ENCODE results near the gene FOSL2.

Gene FOSL2

DNA sequence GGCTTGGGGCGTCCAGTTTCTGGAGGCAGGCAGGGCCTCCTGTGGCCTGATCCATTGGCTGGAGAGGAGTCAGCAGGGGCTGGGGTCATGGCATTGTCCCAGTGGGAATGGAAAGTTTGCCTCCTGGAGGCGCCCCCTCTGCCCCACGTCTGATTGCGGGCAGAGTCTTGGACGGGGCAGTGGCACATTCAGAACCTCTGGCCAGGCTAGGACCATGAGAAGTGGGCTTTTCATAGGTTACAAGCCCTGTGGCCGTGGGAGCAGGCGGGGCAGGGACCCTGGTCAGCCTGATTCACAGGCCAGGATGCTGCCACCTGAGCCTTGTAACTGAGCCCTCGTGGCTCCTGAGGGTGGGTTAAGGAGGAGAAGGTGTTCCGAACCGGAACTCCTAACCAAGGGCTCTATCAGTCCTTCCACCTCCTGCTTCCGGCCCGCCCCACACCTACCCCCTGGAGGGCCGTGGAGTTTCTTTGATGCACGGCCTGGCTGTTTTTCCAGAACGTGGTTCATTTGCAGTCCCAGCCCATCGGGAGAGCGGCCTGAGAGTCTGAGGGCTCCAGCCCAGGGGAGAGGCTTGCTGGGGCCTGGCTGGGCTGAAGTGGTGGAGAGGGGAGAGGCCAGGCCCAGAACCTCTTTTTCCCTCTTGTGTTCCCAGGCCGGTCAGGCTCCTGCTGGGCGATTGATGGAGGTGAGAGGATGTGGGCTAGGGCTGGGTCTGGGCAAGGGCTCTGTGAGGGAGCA, 59.3 kb downstream of the FOSL2 start:
- Histone ChIP-seq H3K4me1 (ENCODE audit: low read depth, poor library complexity, severe bottlenecking) (no peaks in the 10 kb centered on the region), H3K36me3 (ENCODE audit: insufficient read depth) (no peaks in the 10 kb centered on the region), H3K4me2 (no peak overlapping the region), H2AFZ (ENCODE audit: low read depth) (no peak overlapping the region), H4K20me1 (ENCODE audit: insufficient read depth) (no peaks in the 10 kb centered on the region), H3K27ac (no peak overlapping the region), H3K4me3 (IDR thresholded peaks at IDR 0.05; ENCODE audit: insufficient read depth, low read depth, low read length) (no peak overlapping the region), H3K9ac (no peak overlapping the region), H3K79me2 (ENCODE audit: insufficient read depth, low read depth) (no peaks in the 10 kb centered on the region), H3K27me3 (ENCODE audit: insufficient read depth, low read depth) (no peaks in the 10 kb centered on the region)
- TF ChIP-seq, protein P1, sequence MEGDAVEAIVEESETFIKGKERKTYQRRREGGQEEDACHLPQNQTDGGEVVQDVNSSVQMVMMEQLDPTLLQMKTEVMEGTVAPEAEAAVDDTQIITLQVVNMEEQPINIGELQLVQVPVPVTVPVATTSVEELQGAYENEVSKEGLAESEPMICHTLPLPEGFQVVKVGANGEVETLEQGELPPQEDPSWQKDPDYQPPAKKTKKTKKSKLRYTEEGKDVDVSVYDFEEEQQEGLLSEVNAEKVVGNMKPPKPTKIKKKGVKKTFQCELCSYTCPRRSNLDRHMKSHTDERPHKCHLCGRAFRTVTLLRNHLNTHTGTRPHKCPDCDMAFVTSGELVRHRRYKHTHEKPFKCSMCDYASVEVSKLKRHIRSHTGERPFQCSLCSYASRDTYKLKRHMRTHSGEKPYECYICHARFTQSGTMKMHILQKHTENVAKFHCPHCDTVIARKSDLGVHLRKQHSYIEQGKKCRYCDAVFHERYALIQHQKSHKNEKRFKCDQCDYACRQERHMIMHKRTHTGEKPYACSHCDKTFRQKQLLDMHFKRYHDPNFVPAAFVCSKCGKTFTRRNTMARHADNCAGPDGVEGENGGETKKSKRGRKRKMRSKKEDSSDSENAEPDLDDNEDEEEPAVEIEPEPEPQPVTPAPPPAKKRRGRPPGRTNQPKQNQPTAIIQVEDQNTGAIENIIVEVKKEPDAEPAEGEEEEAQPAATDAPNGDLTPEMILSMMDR (conservative IDR thresholded peaks at IDR 0.05; ENCODE audit: low read depth, low read length): no peak

DNA sequence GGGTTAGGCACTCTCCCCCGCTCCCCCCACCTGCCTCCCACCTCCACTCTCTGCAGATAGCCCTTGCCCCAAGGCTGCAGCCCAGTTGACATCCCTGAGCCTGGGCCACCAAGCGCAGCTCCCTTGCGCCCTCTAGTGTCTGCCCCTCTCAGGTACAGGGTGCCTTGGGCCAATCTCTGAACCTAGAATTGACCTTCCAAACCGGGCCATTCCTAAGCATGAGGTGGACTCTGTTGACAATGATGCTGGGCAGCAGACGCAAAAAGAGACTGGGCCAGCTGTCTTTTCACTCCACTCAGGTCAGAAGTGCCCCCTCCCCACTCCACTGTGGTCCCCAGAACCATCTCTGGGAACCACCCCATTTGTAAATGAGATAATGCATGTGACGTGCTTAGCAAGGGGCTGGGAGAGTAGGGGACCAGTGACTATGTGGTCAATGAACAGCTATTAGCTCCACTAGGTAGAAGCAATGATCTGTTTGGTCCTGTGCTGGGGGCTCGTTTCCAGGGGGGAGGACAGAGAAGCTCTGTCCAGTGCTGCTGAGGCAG, 60.0 kb downstream of the FOSL2 start:
- no peaks in the 10 kb centered on the region for H3K79me2 ChIP-seq (ENCODE audit: insufficient read depth, low read depth)
- no peaks in the 10 kb centered on the region for H3K4me1 ChIP-seq (ENCODE audit: low read depth, poor library complexity, severe bottlenecking)
- H4K20me1 ChIP-seq (ENCODE audit: insufficient read depth): no peaks in the 10 kb centered on the region
- H3K27me3 ChIP-seq (ENCODE audit: insufficient read depth, low read depth): no peaks in the 10 kb centered on the region
- no peak overlapping the region for H2AFZ ChIP-seq (ENCODE audit: low read depth)
- no peaks in the 10 kb centered on the region for H3K36me3 ChIP-seq (ENCODE audit: insufficient read depth)
- no peak overlapping the region for H3K4me2 ChIP-seq
- no peak overlapping the region for H3K9ac ChIP-seq
- no peak overlapping the region for H3K27ac ChIP-seq
- TF ChIP-seq, protein P1 (conservative IDR thresholded peaks at IDR 0.05; ENCODE audit: low read depth, low read length): peak; percentile 88
- no peak overlapping the region for H3K4me3 ChIP-seq (IDR thresholded peaks at IDR 0.05; ENCODE audit: insufficient read depth, low read depth, low read length)

DNA sequence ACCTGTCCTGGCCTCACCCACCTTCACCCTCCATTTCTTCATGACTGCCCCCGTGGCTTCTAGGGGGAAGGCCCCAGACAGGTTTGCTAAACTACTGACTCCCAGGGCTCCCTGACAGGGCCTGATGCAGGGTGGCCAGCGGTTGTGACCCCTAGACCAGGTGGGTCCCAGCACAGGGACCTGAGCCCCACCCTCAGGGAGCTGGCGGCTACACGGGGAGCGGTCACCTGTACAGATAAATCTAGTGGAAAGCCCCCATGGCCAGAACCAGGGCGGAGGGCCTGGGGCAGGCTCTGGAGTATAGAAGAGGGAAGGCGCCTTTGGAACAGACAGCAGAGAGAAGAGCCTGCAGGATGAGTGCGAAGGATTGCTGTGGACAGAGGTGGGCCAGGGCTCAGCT, 60.7 kb downstream of the FOSL2 start:
- Histone ChIP-seq H3K27ac (no peak overlapping the region), H3K4me1 (ENCODE audit: low read depth, poor library complexity, severe bottlenecking) (no peaks in the 10 kb centered on the region), H3K9ac (no peak overlapping the region), H3K27me3 (ENCODE audit: insufficient read depth, low read depth) (no peaks in the 10 kb centered on the region), H2AFZ (ENCODE audit: low read depth) (no peak overlapping the region), H3K36me3 (ENCODE audit: insufficient read depth) (no peaks in the 10 kb centered on the region), H4K20me1 (ENCODE audit: insufficient read depth) (no peaks in the 10 kb centered on the region), H3K4me3 (IDR thresholded peaks at IDR 0.05; ENCODE audit: insufficient read depth, low read depth, low read length) (no peak overlapping the region), H3K79me2 (ENCODE audit: insufficient read depth, low read depth) (no peaks in the 10 kb centered on the region), H3K4me2 (no peak overlapping the region)
- TF ChIP-seq, protein P1 (conservative IDR thresholded peaks at IDR 0.05; ENCODE audit: low read depth, low read length): no peak

DNA sequence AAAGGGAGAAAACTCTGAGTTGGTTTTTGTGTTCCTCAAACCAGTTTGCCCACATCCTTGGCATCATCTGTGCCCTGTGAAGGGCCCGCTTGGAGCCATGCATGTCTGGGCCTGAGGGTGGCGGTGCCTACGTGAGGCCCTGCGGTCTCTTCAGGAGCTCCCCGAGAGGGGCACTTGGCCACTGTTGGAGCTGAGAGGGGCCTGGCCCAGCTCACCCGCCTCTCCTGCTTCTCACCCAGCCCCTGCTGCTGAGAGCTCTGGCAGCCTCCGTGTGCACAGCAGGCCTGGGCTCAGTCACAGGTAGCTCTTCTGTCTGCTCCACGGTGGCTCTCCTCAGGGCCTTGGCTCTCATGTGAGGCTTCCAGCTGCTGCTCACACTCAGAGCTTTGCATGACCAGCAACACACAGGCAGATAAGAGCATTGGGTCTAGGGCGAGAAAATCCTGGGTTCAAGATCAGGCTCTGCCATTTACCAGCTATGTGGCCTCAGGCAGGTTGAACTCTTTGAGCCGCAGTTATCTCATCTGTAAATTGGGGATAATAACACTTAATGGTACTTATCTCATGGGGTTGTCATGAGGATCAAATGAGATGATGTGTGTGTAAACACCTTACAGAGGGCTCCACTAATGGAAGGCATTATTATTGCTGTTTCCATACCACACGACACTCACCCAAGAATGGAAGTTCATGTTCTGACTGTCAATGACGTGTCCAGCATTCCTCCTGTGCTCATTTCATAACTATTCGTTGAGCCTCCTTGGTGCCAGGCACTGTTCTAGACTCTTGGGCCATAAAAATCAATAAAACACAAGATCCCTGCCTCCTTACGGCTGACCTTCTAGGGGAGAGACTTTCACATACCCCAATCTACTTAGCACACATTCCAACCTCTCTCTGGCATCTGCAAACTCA, 61.6 kb downstream of the FOSL2 start:
- Histone ChIP-seq H3K4me2 (no peak overlapping the region), H3K36me3 (ENCODE audit: insufficient read depth) (no peaks in the 10 kb centered on the region), H3K27ac (no peak overlapping the region), H3K4me3 (IDR thresholded peaks at IDR 0.05; ENCODE audit: insufficient read depth, low read depth, low read length) (no peak overlapping the region), H3K9ac (no peak overlapping the region), H3K4me1 (ENCODE audit: low read depth, poor library complexity, severe bottlenecking) (no peaks in the 10 kb centered on the region), H2AFZ (ENCODE audit: low read depth) (no peak overlapping the region), H3K79me2 (ENCODE audit: insufficient read depth, low read depth) (no peaks in the 10 kb centered on the region), H3K27me3 (ENCODE audit: insufficient read depth, low read depth) (no peaks in the 10 kb centered on the region), H4K20me1 (ENCODE audit: insufficient read depth) (no peaks in the 10 kb centered on the region)
- TF ChIP-seq, protein P1 (conservative IDR thresholded peaks at IDR 0.05; ENCODE audit: low read depth, low read length): no peak

Measured in KMS-11 (cell line).